Measurements from ENCODE around the gene P2RY14.
A peak's percentile ranks its signal among the peaks of the same experiment; 100 is the strongest.

The P2RY14 gene

DNA sequence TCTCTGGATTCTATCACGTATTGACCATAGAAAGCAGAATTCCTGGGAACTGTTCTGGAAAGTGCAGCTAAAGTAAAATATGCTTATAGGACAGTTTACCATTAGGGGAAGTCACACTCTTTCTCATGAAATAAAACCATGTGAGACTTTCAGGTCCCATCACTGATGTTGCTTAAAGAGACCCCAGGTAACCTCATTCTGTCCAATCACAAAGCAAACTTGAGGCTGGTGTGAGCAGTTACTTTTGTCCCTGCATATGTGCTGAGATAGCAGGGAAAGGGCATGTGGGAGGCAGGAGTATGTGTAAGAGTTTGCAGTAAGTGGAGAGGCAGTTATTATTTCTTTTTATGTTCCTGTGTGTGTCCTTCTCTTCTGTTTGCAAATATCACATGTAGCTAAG, 22.2 kb upstream of the P2RY14 start:
- DNase-seq (ENCODE audit: low spot score) = no peak

GRCh38 chr3:151299006-151299405, 20.7 kb upstream of the P2RY14 start:
- no peak for DNase-seq (ENCODE audit: low spot score)

DNA sequence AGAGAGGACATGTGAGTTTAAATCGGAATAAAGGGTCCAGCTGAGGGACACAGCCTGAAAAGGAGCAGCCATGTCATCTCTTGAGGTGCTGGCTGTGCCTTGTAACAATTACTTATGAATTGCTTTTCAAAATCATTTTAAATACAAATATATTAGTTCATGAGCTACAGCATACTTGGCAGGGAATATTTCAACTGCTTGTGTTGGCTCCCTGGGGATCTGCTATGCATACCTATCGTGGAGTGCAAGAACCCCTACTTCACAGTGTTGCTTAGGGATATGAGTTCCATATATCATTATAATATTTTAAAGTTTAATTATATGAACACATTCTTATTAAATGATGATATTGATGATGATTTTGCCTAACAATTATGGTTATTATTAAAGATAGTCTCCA, 19.1 kb upstream of the P2RY14 start:
- no peak for DNase-seq (ENCODE audit: low spot score)

DNA sequence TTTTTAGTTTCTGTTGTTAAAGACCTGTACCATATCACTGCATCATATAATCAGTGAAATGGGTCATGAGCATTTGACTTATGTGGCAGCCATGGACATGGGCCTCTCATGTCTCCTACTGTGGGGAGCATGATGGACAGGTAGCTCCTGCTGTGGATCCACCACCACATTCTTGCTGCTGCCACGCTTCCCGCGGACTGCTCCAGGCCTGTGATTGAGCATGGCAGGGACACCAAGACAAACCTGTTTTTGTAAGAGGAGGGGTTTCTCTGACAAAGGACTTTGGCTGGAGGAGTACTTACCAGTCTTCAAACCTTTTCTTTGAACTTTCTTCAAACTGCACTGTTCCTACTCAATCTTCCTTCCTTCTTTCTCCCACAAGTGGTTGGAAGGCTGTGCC, 17.9 kb upstream of the P2RY14 start:
- no peak for DNase-seq (ENCODE audit: low spot score)

DNA sequence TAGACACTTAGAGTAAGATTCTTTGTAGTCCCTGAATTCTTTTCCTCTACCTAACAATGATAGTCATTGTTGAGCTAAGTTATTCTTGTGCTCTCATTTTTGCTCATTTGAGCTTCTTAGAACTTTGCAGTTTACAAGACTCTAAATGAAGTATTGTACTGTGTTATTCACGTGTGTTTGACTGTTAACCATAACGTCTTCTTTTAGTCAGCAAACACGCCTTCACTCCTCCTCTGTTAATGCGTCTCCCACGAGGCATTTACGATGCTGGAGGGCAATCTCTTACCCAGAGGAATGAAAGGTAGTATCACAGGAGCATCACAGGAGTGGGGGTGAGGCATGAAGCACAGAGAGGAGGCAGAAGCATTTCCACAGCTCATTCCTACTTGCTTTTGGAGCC, 14.8 kb upstream of the P2RY14 start:
- DNase-seq (ENCODE audit: low spot score) = no peak

GRCh38 chr3:151290673-151291072, 12.3 kb upstream of the P2RY14 start:
- peak; percentile 25 for DNase-seq (ENCODE audit: low spot score)

DNA sequence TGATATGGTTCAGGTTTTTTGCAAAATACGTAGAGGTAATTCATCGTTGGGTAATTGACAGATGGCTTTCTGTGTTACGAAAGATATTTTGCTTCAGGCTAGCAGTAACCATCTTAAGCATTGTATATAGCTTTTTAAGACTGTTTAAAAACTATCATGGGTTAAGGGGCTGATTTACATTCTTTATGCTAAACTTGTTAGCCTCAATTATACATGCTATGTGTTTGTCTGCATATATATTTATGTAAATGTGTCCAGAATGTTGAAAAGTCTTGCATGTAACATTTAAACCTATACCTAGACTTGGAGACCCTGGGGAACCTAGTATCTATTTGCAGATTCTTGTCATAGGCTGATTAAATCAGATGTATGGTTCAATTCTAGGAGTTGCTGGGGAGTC, 11.1 kb upstream of the P2RY14 start:
- DNase-seq (ENCODE audit: low spot score) = no peak

DNA sequence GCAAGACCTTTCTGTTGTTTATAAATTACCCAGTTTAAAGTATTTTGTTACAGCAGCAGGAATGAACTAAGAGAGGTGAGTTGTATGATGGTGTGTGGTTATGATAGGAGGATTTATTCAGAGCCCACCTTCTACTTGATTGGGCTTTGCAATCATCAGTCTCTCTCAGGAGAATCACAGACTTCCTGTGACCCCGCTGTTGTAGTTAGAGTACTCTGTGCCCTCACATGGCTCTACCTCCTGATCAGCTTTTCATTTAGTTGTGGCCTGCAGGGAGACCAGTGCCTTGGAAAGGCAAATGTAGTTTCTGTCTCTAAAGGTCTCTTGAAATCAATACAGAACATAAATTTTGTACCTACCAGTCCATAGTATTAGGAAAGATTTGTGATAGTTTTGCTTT, 7.6 kb upstream of the P2RY14 start:
- no peak for DNase-seq (ENCODE audit: low spot score)

GRCh38 chr3:151283907-151284461, 5.6 kb upstream of the P2RY14 start:
- DNase-seq (ENCODE audit: low spot score) = no peak

GRCh38 chr3:151283387-151283786, 5.0 kb upstream of the P2RY14 start:
- no peak for DNase-seq (ENCODE audit: low spot score)

GRCh38 chr3:151282921-151283320, 4.6 kb upstream of the P2RY14 start:
- DNase-seq (ENCODE audit: low spot score) = peak; percentile 78

- DNase-seq (ENCODE audit: low spot score) = no peak
These were observed 3.5 kb upstream of the P2RY14 start for GRCh38 chr3:151281671-151282324.

DNA sequence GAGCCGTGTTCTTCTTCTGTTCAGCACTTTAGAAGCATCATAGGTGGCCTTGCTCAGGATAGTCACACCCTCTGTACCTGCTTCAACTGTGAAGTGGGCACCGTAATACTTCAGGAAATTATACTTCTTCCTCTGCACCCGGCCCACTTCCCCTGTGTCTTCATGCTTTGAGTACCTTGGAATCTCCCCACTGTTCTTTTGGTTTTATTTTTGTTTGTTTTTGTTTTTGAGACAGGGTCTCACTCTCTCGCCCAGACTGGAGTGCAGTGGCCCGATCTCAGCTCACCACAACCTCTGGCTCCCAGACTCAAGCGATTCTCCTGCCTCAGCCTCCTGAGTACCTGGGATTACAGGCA, 1.7 kb downstream of the P2RY14 start:
- no peak for DNase-seq (ENCODE audit: low spot score)

DNA sequence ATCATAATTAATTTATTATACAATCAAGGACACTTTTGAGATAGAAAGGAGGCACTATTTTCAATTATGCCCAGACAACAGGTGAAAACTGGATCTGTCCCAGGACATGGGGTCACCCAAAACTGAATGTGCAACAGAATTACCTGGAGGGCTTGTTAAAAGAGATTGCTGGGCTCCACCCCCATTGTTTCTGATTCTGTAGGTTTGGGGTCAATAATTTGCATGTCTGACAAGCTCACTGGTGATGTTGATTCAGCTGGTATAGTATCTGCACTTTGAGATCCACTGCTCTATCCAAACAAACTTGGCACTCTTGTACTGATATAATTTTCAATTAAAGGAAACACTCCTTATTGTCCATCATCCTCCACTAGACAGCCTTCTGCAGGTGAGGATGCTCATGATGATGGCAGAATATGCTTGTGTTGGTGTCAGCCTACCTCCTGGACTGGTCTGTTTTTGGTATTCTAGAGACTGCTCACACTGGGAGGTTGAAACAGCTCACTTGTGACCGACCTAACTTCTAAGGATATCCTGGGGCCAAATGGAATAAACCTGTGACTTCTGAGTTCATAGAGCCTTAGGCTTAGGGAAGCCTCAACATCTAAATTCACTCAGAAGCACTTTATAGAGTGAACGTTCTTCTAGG, 2.2 kb downstream of the P2RY14 start:
- DNase-seq (ENCODE audit: low spot score) = no peak

DNA sequence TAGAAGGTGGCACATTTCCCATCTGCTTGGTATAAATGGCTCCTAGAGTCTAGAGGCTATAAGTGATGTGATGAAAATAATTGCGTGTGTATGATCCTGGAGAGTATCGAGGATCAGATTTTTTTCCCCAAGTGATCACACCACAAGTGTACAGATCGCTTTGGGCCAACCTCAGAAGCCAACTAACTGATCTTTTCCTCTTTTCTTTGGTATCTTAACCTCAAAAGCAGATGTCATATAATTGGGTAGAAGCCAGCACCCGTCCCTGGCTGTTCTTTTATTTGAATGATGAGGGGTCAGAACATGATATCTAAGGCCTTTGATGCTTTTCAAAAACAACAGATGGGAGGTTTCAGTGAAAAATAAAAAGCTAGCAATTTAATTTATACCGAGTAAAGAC, 3.3 kb downstream of the P2RY14 start:
- no peak for DNase-seq (ENCODE audit: low spot score)

DNA sequence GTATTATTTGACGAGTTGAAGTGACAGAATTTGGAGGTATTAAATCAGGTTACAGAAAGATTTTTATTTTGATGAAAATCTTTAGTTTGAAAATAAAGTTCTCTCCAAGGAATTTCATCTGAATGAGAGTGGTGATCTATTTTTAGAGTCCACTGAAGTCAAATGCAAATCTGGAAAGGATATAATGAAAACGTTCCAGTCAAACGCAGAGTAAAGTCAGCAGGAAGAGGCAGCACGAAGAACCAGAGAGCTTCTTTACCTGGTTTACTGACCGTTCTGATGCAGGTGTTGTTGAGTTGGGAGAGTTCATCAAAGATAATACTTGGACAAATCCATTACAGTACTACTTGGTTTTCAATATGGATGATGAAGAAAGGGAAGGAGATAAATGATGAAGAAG, 8.7 kb downstream of the P2RY14 start:
- DNase-seq (ENCODE audit: low spot score) = no peak

DNA sequence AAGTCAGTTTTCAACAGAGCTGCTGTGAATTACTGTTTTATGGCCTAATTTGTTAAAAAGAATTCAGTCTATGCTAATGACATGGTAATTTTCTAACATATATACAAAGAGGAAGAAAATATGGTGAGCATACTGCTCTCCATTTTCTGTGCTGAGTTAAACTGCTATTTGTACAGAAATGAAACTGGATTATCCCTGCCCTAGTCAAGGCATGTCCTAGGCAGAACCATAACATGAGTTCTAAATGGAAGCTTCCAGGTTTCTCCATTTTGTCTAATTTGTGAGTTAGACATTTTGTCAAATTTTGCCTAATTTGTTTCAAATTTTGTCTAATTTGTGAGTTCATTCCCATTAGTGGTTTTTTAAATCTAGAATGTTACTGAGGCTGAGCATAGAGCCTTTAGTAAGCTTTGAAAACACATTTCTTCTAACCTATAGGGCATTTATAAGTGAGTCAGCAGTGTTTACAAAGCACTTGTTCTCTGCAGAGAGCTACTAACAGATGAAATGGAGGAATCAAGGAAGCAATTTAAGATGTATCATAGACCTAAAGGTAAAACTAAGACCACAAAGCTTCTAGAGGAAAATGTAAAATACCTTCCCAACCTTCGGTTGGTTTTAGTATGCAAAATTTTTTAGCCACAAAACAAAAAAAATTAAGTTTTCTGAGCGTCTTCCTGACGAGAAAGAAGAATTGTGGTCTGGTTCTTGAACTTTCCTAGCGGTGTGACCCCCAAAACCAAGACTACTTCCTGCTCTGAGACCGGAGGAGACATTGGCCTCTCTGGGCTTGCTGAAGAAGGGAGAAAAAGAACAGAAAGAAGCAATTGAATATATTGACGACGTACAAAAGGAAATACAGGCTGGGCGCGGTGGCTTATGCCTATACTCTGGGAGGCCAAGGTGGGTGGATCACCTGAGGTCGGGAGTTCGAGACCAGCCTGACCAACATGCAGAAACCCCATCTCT, 9.8 kb downstream of the P2RY14 start:
- no peak for DNase-seq (ENCODE audit: low spot score)

GRCh38 chr3:151267066-151267465, 11.3 kb downstream of the P2RY14 start:
- no peak for DNase-seq (ENCODE audit: low spot score)

GRCh38 chr3:151265866-151266265, 12.5 kb downstream of the P2RY14 start:
- DNase-seq (ENCODE audit: low spot score) = peak; percentile 37

DNA sequence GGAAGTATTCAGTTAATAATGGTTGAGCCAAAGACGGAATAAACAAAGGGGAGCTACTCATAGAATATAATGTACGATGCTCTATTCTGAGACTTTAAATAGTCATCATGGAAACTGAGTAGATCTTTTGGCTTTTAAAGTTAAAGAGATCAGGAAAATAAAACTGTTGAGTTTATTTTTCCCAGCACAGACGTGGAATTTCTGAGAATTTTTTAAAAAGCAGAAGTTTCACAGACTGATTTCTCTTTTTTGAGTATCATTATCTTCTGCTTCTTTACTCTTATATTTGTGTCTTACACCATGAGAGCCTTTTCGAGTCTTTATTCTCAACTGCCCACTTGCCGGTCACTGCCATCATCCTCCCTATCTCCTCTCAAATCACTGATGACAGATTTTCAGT, 13.2 kb downstream of the P2RY14 start:
- DNase-seq (ENCODE audit: low spot score) = no peak

- DNase-seq (ENCODE audit: low spot score) = no peak
These were observed 13.7 kb downstream of the P2RY14 start for GRCh38 chr3:151264605-151265004.

GRCh38 chr3:151262871-151263525, 15.3 kb downstream of the P2RY14 start:
- DNase-seq (ENCODE audit: low spot score) = no peak

Measured in globus pallidus (tissue), 1 donor.